Stomach (tissue), 9 donors: ENCODE results near the gene CBLC. TPM values are rescaled to one million over a fixed set of nuclear protein-coding genes. Genes with fewer than 3 reads are reported as not detected.

Experiments
- DNase-seq, 2 donors: peaks; one replicate each; pipeline versions ENCODE4 v3.0.0 to v3.0.0-alpha.2; 2013 to 2019
- H3K27ac ChIP-seq, 5 donors: fragments of 200-600 bp in 4 of 5; sonication (generic) in 4 of 5; one replicate each; pipeline ENCODE4 v1.5.1; 2013 to 2019; ENCODE audit warnings: mild to moderate bottlenecking in 1 of 5, moderate library complexity in 1 of 5
- H3K27me3 ChIP-seq, 3 donors: fragments of 200-600 bp; sonication (generic); one replicate each; pipeline ENCODE4 v1.5.1; 2017 to 2019; ENCODE audit warnings: mixed run types in 1 of 3
- H3K36me3 ChIP-seq, 4 donors: fragments of 200-600 bp; sonication (generic); 1 replicate in 3 of 4; 2 replicates in 1 of 4; pipeline ENCODE4 v1.5.1; 2016 to 2019
- H3K4me1 ChIP-seq, 4 donors: fragments of 200-600 bp; sonication (generic); one replicate each; pipeline ENCODE4 v1.5.1; 2016 to 2019
- H3K4me3 ChIP-seq, 4 donors: fragments of 200-600 bp; sonication (generic) in 3 of 4; one replicate each; pipeline ENCODE4 v1.5.1; 2016 to 2019; ENCODE audit warnings: mild to moderate bottlenecking in 1 of 4
- H3K9me3 ChIP-seq, 4 donors: fragments of 200-600 bp; sonication (generic); one replicate each; pipeline ENCODE4 v1.5.1; 2016 to 2019
- CTCF ChIP-seq, 7 experiments: fragments of 450-650 bp in 4 of 7; fragments of 200-600 bp in 3 of 7; sonication (generic) in 3 of 7; IDR thresholded peaks; one replicate each; pipeline ENCODE4 v1.5.1; 2016 to 2019; ENCODE audit warnings: antibody characterized with exemption in 7 of 7, control low read depth in 2 of 7, mild to moderate bottlenecking in 1 of 7
- EP300 ChIP-seq: sonication (generic); formaldehyde crosslinking; IDR thresholded peaks from one replicate; pipeline ENCODE4 v1.6.1; 2017; ENCODE audit warnings: antibody characterized with exemption
- POLR2A ChIP-seq, 4 donors: fragments of 450-650 bp; IDR thresholded peaks; one replicate each; pipeline ENCODE4 v1.6.1; 2016; ENCODE audit warnings: antibody characterized with exemption in 4 of 4, control low read depth in 2 of 4, mild to moderate bottlenecking in 1 of 4, moderate library complexity in 1 of 4
- POLR2AphosphoS5 ChIP-seq, 3 donors: sonication (generic); formaldehyde crosslinking; IDR thresholded peaks; one replicate each; pipeline ENCODE4 v1.6.1; 2016; ENCODE audit warnings: antibody characterized with exemption in 3 of 3
- WGBS, 5 donors: extraction: QIAGEN DNeasy Blood & Tissue Kit in 3 of 5; methylation state at CpG; one replicate each; pipeline versions ENCODE4 v1.1.5 to v1.1.7; 2013 to 2018; 5-methylcytosine and 5-hydroxymethylcytosine counted together
- intact Hi-C: fragments of 100-400 bp; cut with DNase I; formaldehyde crosslinking; loops from one replicate; pipeline ENCODE4 v1.15.1; 2023; ENCODE audit warnings: low total_unique reads
- polyA plus RNA-seq, 3 donors: library from polyadenylated mRNA; stranded (reverse); fragments of 200-250 nt; gene quantifications; one replicate each; pipeline ENCODE4 v1.2.3, GENCODE V29; 2013
- total RNA-seq, 5 donors: library from RNA; depleted of rRNA; stranded (reverse); fragments of >200 nt; gene quantifications; one replicate each; pipeline versions ENCODE4 v1.1.0 to v1.2.3, GENCODE V29; 2014 to 2016
- donor health status: healthy with polysubstance abuse.
- donor health status: Bipolar disorder and iron deficiency.
- donor health status: healthy.

CBLC gene
- total and polyA plus RNA-seq, 8 donors: 13.2 to 178 (median 42.8) TPM

GRCh38 chr19:44807652-44808462 is 30.2 kb downstream of the CBLC start:
- peaks cover 0 to 10% (median 0%) of the 10 kb centered on the region in 3 donors for H3K27me3 ChIP-seq
- H3K4me3 ChIP-seq: peak overlapping the region in 2 of 4 donors; percentile 55 to 66
- peaks cover 24 to 44% (median 33%) of the 10 kb centered on the region in 4 donors for H3K4me1 ChIP-seq
- peak; percentile 59 to 76 for DNase-seq
- H3K9me3 ChIP-seq: peaks cover 0 to 4% (median 0%) of the 10 kb centered on the region in 4 donors
- WGBS, 5 donors: 10 to 22% (median 13%) methylated on average over 14 of the region's 14 CpGs
- peak in 1 of 3 donors; percentile 68 for TF ChIP-seq POLR2AphosphoS5 (IDR thresholded peaks at IDR 0.05)
- no peak for TF ChIP-seq POLR2A (IDR thresholded peaks at IDR 0.05)
- TF ChIP-seq CTCF (IDR thresholded peaks at IDR 0.05): peak in 2 of 7 experiments; percentile 29 to 39
- H3K36me3 ChIP-seq: peaks cover 0 to 5% (median 3%) of the 10 kb centered on the region in 4 donors
- intact Hi-C loops: no loop called here
- peak overlapping the region; percentile 50 to 84 (median 81) for H3K27ac ChIP-seq

- peak within 1 kb of the TSS; percentile 73 to 84 (median 81) for H3K27ac ChIP-seq
- intact Hi-C loops: no loop called here
- DNase-seq: peak; percentile 82 to 91
- peak within 1 kb of the TSS; percentile 55 to 66 (median 57) for H3K4me3 ChIP-seq
- peaks cover 0 to 10% (median 0%) of the 10 kb centered on the region in 3 donors for H3K27me3 ChIP-seq
- TF ChIP-seq POLR2AphosphoS5 (IDR thresholded peaks at IDR 0.05) (peak in 2 of 3 donors; percentile 6 to 38), POLR2A (IDR thresholded peaks at IDR 0.05) (no peak), CTCF (IDR thresholded peaks at IDR 0.05) (no peak)
- 1 to 3% (median 2%) methylated on average over 22 to 59 of the region's 59 CpGs for WGBS, 5 donors
- H3K4me1 ChIP-seq: peaks cover 24 to 44% (median 33%) of the 10 kb centered on the region in 4 donors
- H3K9me3 ChIP-seq: peaks cover 0 to 3% (median 0%) of the 10 kb centered on the region in 4 donors
- H3K36me3 ChIP-seq: peaks cover 0 to 13% (median 10%) of the 10 kb centered on the region in 4 donors
Observed at GRCh38 chr19:44808463-44809371, 31.0 kb downstream of the CBLC start, which contains the start of gene BCAM. Gene BCAM, plus strand, starts transcription at chr19:44809103. Its CDS starts 22 bp downstream, at chr19:44809125.

- WGBS, 5 donors: 27 to 44% (median 30%) methylated on average over 6 to 7 of the region's 7 CpGs
- Histone ChIP-seq H3K27ac (peak overlapping the region in 4 of 5 donors; percentile 73 to 84 (median 82)), H3K36me3 (peaks cover 0 to 23% (median 18%) of the 10 kb centered on the region in 4 donors), H3K27me3 (peaks cover 0 to 10% (median 0%) of the 10 kb centered on the region in 3 donors), H3K4me3 (peak overlapping the region; percentile 55 to 66 (median 57)), H3K4me1 (peaks cover 24 to 44% (median 33%) of the 10 kb centered on the region in 4 donors), H3K9me3 (no peaks in the 10 kb centered on the region)
- intact Hi-C loops: no loop called here
- peak in 1 of 2 donors; percentile 33 for DNase-seq
- no peak for TF ChIP-seq EP300
- TF ChIP-seq POLR2A (IDR thresholded peaks at IDR 0.05): no peak
- TF ChIP-seq POLR2AphosphoS5 (IDR thresholded peaks at IDR 0.05): no peak
- TF ChIP-seq CTCF (IDR thresholded peaks at IDR 0.05): no peak
Observed at GRCh38 chr19:44809577-44810233, 32.0 kb downstream of the CBLC start.
